ENCODE results near the gene LCE1F. TPM values are rescaled to one million over a fixed set of nuclear protein-coding genes. Genes with fewer than 3 reads are reported as not detected.

The LCE1F gene
- total RNA-seq, 3 donors from 2014 or later = not detected

- DNase-seq = no peak
- Mint-ChIP-seq H3K27me3 (ENCODE audit: low read depth) (peaks cover 12% of the 10 kb centered on the region), H3K36me3 (ENCODE audit: insufficient read depth) (no peaks in the 10 kb centered on the region), H3K4me1 (ENCODE audit: low read depth) (no peaks in the 10 kb centered on the region), H3K4me3 (no peak overlapping the region), H3K9me3 (peaks cover 3% of the 10 kb centered on the region)
- no peak for ATAC-seq
These were observed 36.1 kb downstream of the LCE1F start for GRCh38 chr1:152811050-152811449.

DNA sequence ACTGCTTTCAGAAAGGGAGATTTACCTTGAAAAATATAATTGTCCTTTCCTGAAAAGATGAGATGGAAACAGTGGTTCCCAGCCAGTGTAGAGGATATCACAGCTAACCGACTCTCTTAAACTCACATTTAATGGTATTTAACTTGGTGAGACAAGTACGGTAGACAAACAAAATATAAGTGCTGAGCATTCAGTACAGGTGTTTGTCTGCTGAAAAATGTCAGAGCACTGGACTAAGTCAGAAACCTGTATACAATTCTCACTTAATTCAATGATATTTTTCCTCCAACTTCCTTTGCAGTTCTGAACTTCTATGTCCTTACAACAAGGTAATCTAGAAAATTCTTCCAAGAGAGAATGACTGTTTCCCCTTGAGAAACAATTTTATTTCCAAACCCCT lies 36.7 kb downstream of the LCE1F start, which contains the start of gene LCE1B:
Gene LCE1B, plus strand, starts transcription at position 301 of the 400 bp plus-strand sequence. CDS start 476 bp downstream, outside the sequence.
- Mint-ChIP-seq H3K27me3 (ENCODE audit: low read depth) (peaks cover 12% of the 10 kb centered on the region), H3K4me3 (no peak within 1 kb of the TSS), H3K36me3 (ENCODE audit: insufficient read depth) (no peaks in the 10 kb centered on the region)

DNA sequence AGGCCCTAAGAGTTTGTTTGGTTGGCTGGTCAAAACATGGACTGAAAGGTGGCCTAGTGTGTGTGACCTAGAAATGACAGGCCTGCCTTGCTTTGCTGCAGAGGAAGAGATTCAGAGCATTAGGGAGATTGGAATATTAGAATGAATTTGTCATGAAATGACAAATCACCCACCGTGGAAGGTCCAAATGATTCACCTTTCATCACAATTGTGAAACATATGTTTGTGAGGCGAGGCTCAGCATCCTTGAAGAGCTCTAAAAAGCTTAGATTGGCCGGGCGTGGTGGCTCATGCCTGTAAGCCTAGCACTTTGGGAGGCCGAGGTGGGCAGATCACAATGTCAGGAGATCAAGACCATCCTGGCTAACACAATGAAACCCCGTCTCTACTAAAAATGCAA lies 42.4 kb downstream of the LCE1F start:
- H3K36me3 Mint-ChIP-seq (ENCODE audit: insufficient read depth) = no peaks in the 10 kb centered on the region
- H3K9me3 Mint-ChIP-seq = no peaks in the 10 kb centered on the region
- DNase-seq = no peak
- no peaks in the 10 kb centered on the region for H3K4me1 Mint-ChIP-seq (ENCODE audit: low read depth)
- no peak for ATAC-seq
- peaks cover 10% of the 10 kb centered on the region for H3K27me3 Mint-ChIP-seq (ENCODE audit: low read depth)
- no peak overlapping the region for H3K4me3 Mint-ChIP-seq

More for the DNA sequence above, 36.7 kb downstream of the LCE1F start, which contains the start of gene LCE1B:
- ATAC-seq (no peak), DNase-seq (no peak)
- peaks cover 3% of the 10 kb centered on the region for H3K9me3 Mint-ChIP-seq
- H3K4me1 Mint-ChIP-seq (ENCODE audit: low read depth) = no peaks in the 10 kb centered on the region

DNA sequence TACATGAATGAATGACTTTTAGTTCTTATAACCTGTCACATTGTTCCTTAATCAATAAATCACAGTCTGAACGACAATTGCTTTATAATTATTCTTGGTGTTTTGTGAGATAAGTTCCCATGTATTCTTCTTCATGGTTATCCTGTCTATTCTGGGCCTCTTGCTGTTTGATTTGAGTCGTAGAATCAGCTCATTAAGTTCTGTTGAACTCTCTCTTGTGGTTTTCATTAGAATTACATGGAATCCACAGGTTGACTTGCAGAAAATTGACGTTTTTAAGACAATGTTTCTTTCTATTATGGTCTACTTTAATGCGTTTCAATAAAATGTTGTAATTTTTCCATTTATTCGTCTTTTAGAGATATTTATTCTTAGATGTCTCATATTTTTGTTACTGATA lies 48.4 kb downstream of the LCE1F start:
- Mint-ChIP-seq H3K9me3 (no peaks in the 10 kb centered on the region), H3K4me1 (ENCODE audit: low read depth) (no peaks in the 10 kb centered on the region), H3K4me3 (no peak overlapping the region), H3K27me3 (ENCODE audit: low read depth) (peaks cover 24% of the 10 kb centered on the region), H3K36me3 (ENCODE audit: insufficient read depth) (no peaks in the 10 kb centered on the region)
- no peak for DNase-seq
- ATAC-seq = no peak

- Mint-ChIP-seq H3K27me3 (ENCODE audit: low read depth) (peaks cover 32% of the 10 kb centered on the region), H3K36me3 (ENCODE audit: insufficient read depth) (no peaks in the 10 kb centered on the region), H3K9me3 (no peaks in the 10 kb centered on the region), H3K4me1 (ENCODE audit: low read depth) (no peaks in the 10 kb centered on the region), H3K4me3 (no peak overlapping the region)
- no peak for ATAC-seq
- no peak for DNase-seq
These were observed 50.0 kb downstream of the LCE1F start for GRCh38 chr1:152824964-152825363.

Other genes with a start within 250 kb of the LCE1F start
- not detected for gene LCE3E, start 208.4 kb upstream of the LCE1F start, total RNA-seq
- gene LCE3D, start 194.6 kb upstream of the LCE1F start, total RNA-seq = not detected
- not detected for gene LCE3C, start 174.9 kb upstream of the LCE1F start, total RNA-seq
- not detected for gene LCE3B, start 161.3 kb upstream of the LCE1F start, total RNA-seq
- not detected for gene LCE3A, start 152.0 kb upstream of the LCE1F start, total RNA-seq
- gene LCE2D, start 111.8 kb upstream of the LCE1F start, total RNA-seq = not detected
- not detected for gene LCE2C, start 99.9 kb upstream of the LCE1F start, total RNA-seq
- gene LCE2B, start 89.0 kb upstream of the LCE1F start, total RNA-seq = not detected
- not detected for gene LCE2A, start 76.8 kb upstream of the LCE1F start, total RNA-seq
- gene LCE4A, start 67.0 kb upstream of the LCE1F start, total RNA-seq = not detected
- not detected for gene KPRP, start 17.1 kb upstream of the LCE1F start, total RNA-seq
- gene LCE1E, start 11.1 kb downstream of the LCE1F start, total RNA-seq = not detected
- gene LCE1D, start 21.6 kb downstream of the LCE1F start, total RNA-seq = not detected
- gene LCE1C, start 31.5 kb downstream of the LCE1F start, total RNA-seq = not detected
- gene LCE1B, start 36.8 kb downstream of the LCE1F start, total RNA-seq = not detected
- not detected for gene LCE1A, start 52.3 kb downstream of the LCE1F start, total RNA-seq
- gene LCE6A, start 67.7 kb downstream of the LCE1F start, total RNA-seq = not detected
- gene LCE7A, start 84.9 kb downstream of the LCE1F start, total RNA-seq = not detected
- not detected for gene SMCP, start 103.2 kb downstream of the LCE1F start, total RNA-seq
- not detected for gene IVL, start 133.4 kb downstream of the LCE1F start, total RNA-seq
- gene SPRR5, start 172.1 kb downstream of the LCE1F start, total RNA-seq = not detected
- not detected for gene SPRR4, start 195.5 kb downstream of the LCE1F start, total RNA-seq
- not detected for gene SPRR1A, start 208.9 kb downstream of the LCE1F start, total RNA-seq
- not detected for gene SPRR3, start 226.6 kb downstream of the LCE1F start, total RNA-seq

Measured in activated T-cell treated with anti-CD3 and anti-CD28 coated beads, Interleukin-2, amount 50 U/mL, for 4 hours (primary cell).